CD14-positive monocyte (primary cell): Measurements from ENCODE around the gene GPD1. TPM values are rescaled to one million over a fixed set of nuclear protein-coding genes. Genes with fewer than 3 reads are reported as not detected.

Source experiments
- DNase-seq, 3 donors: peaks; one replicate each; pipeline ENCODE4 v3.0.0-alpha.2; 2011 to 2022
- H2AFZ ChIP-seq: 2 replicates; pipeline ENCODE4 v1.6.0; 2012; ENCODE audit warnings: mild to moderate bottlenecking, low read depth, low read length, inconsistent platforms; ENCODE audit not compliant: insufficient read depth, poor library complexity, severe bottlenecking
- H3K27ac ChIP-seq, 2 donors: 1 replicate in 1 of 2; 2 replicates in 1 of 2; pipeline ENCODE4 v1.5.1; 2012 to 2013; ENCODE audit warnings: low read length in 2 of 2, control low read depth in 1 of 2, inconsistent platforms in 1 of 2, low read depth in 1 of 2, mild to moderate bottlenecking in 1 of 2
- H3K27me3 ChIP-seq, 2 donors: one replicate each; pipeline versions ENCODE4 v1.6.0 to v1.6.1; 2011 to 2013; ENCODE audit warnings: low read length in 2 of 2; ENCODE audit not compliant: control insufficient read depth in 2 of 2, insufficient read depth in 2 of 2
- H3K36me3 ChIP-seq, 2 donors: replicated peaks in 1 of 2; 1 replicate in 1 of 2; 2 replicates in 1 of 2; pipeline versions ENCODE4 v1.5.1 to v1.6.1; 2012 to 2013; ENCODE audit warnings: low read length in 2 of 2, control low read depth in 1 of 2, inconsistent platforms in 1 of 2, mild to moderate bottlenecking in 1 of 2; ENCODE audit not compliant: insufficient read depth in 2 of 2, control insufficient read depth in 1 of 2
- H3K4me1 ChIP-seq, 2 donors: 1 replicate in 1 of 2; 2 replicates in 1 of 2; pipeline versions ENCODE4 v1.5.1 to v1.6.1; 2012 to 2013; ENCODE audit warnings: low read length in 2 of 2, control low read depth in 1 of 2, inconsistent platforms in 1 of 2, mild to moderate bottlenecking in 1 of 2, moderate library complexity in 1 of 2; ENCODE audit not compliant: insufficient read depth in 2 of 2, control insufficient read depth in 1 of 2
- H3K4me2 ChIP-seq: replicated peaks from 2 replicates; pipeline ENCODE3; 2012; ENCODE audit warnings: low read length, moderate library complexity, mild to moderate bottlenecking; ENCODE audit not compliant: poor library complexity, severe bottlenecking; ENCODE audit errors: extremely low read depth
- H3K4me3 ChIP-seq, 3 experiments: fragments of 200-600 bp in 1 of 3; sonication (generic) in 1 of 3; replicated peaks in 1 of 3; 1 replicate in 2 of 3; 2 replicates in 1 of 3; pipeline ENCODE4 v1.5.1; 2011 to 2013; ENCODE audit warnings: low read length in 3 of 3, mild to moderate bottlenecking in 3 of 3, control low read depth in 2 of 3, low read depth in 2 of 3, inconsistent platforms in 1 of 3, moderate library complexity in 1 of 3
- H3K79me2 ChIP-seq: 2 replicates; pipeline ENCODE4 v1.6.0; 2012; ENCODE audit warnings: mild to moderate bottlenecking, control low read depth, inconsistent platforms, low read length, moderate library complexity; ENCODE audit not compliant: insufficient read depth
- H3K9ac ChIP-seq: 2 replicates; pipeline ENCODE4 v1.6.0; 2017; ENCODE audit warnings: low read length, mild to moderate bottlenecking; ENCODE audit not compliant: insufficient read depth, poor library complexity, severe bottlenecking
- H3K9me3 ChIP-seq, 2 donors: replicated peaks in 1 of 2; 1 replicate in 1 of 2; 2 replicates in 1 of 2; pipeline versions ENCODE4 v1.5.1 to v1.6.1; 2012 to 2013; ENCODE audit warnings: low read length in 2 of 2, control low read depth in 1 of 2; ENCODE audit not compliant: control insufficient read depth in 1 of 2, insufficient read depth in 1 of 2
- H4K20me1 ChIP-seq: 2 replicates; pipeline ENCODE4 v1.6.0; 2012; ENCODE audit warnings: mild to moderate bottlenecking, low read length, control low read depth, moderate library complexity; ENCODE audit not compliant: insufficient read depth
- H3K27ac Mint-ChIP-seq, 7 donors: one replicate each; pipeline ENCODE4 v1.8.0; 2020; ENCODE audit warnings: mild to moderate bottlenecking in 7 of 7, mixed read lengths in 7 of 7, moderate library complexity in 6 of 7, inconsistent platforms in 2 of 7
- H3K27me3 Mint-ChIP-seq, 3 donors: one replicate each; pipeline ENCODE4 v1.8.0; 2021 to 2022; ENCODE audit warnings: low read depth in 3 of 3, mild to moderate bottlenecking in 3 of 3, mixed read lengths in 3 of 3, moderate library complexity in 3 of 3, inconsistent platforms in 1 of 3
- H3K36me3 Mint-ChIP-seq, 2 donors: one replicate each; pipeline ENCODE4 v1.8.0; 2020; ENCODE audit warnings: mixed read lengths in 2 of 2, inconsistent platforms in 1 of 2, mild to moderate bottlenecking in 1 of 2
- H3K4me1 Mint-ChIP-seq: one replicate; pipeline ENCODE4 v1.8.0; 2020; ENCODE audit warnings: mild to moderate bottlenecking, mixed read lengths
- H3K4me3 Mint-ChIP-seq, 2 donors: one replicate each; pipeline ENCODE4 v1.8.0; 2020; ENCODE audit warnings: mild to moderate bottlenecking in 2 of 2, mixed read lengths in 2 of 2, moderate library complexity in 1 of 2
- H3K9me3 Mint-ChIP-seq, 7 donors: one replicate each; pipeline ENCODE4 v1.8.0; 2020 to 2022; ENCODE audit warnings: mixed read lengths in 7 of 7, mild to moderate bottlenecking in 6 of 7, moderate library complexity in 6 of 7, inconsistent platforms in 2 of 7
- CTCF ChIP-seq: fragments of 200-600 bp; IDR thresholded peaks from one replicate; pipeline ENCODE4 v1.8.0; 2022; ENCODE audit warnings: antibody characterized with exemption, mild to moderate bottlenecking
- WGBS: methylation state at CpG from one replicate; pipeline ENCODE4 v1.1.5; 2013; ENCODE audit warnings: missing lambda C conversion rate; ENCODE audit not compliant: insufficient coverage; 5-methylcytosine and 5-hydroxymethylcytosine counted together
- intact Hi-C, 2 donors: fragments of 100-400 bp; cut with micrococcal nuclease; formaldehyde crosslinking; loops; one replicate each; pipeline versions ENCODE4 v1.15.0 to v1.15.1; 2023
- polyA plus RNA-seq, 3 donors: library from polyadenylated mRNA; depleted of rRNA in 1 of 3; unstranded in 2 of 3; stranded (reverse) in 1 of 3; fragments of 300-500 nt in 2 of 3; fragments of >200 nt in 1 of 3; fragmentation: Illumina TruSeq in 2 of 3; gene quantifications; 1 replicate in 2 of 3; 2 replicates in 1 of 3; pipeline ENCODE4 v1.2.3, GENCODE V29; 2012 to 2021

Gene GPD1
- polyA plus RNA-seq, 3 donors, result 0.08 TPM; not detected in 2

DNA sequence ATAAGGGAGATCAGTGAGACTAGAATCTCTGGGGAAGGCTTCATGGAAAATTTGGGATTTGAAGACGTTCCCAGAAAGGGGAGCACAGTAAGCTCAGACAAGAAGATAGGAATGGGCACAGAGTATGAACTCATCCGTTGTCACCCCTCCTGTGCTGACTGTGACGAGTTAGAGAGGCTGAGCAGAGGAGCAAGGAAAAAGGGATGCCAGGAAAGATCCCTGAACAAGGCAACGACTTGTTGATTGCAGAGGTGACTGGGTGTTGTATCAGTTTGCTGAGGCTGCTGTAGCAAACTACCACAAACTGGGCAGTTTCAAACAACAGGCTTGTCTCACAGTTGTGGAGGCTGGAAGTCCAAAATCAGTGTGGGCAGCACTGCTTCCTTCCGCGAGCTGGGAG, 5.9 kb upstream of the GPD1 start:
- Histone ChIP-seq H3K27me3 (no peaks in the 10 kb centered on the region), H3K9ac (no peak overlapping the region), H3K4me2 (no peak overlapping the region), H3K36me3 (peaks cover 67 to 87% of the 10 kb centered on the region in 2 donors), H3K27ac (no peak overlapping the region), H4K20me1 (no peaks in the 10 kb centered on the region), H3K9me3 (no peaks in the 10 kb centered on the region), H3K4me3 (no peak overlapping the region), H2AFZ (no peak overlapping the region), H3K79me2 (no peaks in the 10 kb centered on the region), H3K4me1 (no peaks in the 10 kb centered on the region)
- Mint-ChIP-seq H3K27me3 (no peaks in the 10 kb centered on the region), H3K4me1 (no peaks in the 10 kb centered on the region), H3K27ac (no peak overlapping the region), H3K4me3 (no peak overlapping the region), H3K9me3 (no peaks in the 10 kb centered on the region), H3K36me3 (peaks cover 77 to 88% of the 10 kb centered on the region in 2 donors)
- 100% methylated on average over 4 of the region's 6 CpGs for WGBS
- intact Hi-C loops, result no loop called here
- no peak for DNase-seq
- TF ChIP-seq CTCF, result no peak

DNA sequence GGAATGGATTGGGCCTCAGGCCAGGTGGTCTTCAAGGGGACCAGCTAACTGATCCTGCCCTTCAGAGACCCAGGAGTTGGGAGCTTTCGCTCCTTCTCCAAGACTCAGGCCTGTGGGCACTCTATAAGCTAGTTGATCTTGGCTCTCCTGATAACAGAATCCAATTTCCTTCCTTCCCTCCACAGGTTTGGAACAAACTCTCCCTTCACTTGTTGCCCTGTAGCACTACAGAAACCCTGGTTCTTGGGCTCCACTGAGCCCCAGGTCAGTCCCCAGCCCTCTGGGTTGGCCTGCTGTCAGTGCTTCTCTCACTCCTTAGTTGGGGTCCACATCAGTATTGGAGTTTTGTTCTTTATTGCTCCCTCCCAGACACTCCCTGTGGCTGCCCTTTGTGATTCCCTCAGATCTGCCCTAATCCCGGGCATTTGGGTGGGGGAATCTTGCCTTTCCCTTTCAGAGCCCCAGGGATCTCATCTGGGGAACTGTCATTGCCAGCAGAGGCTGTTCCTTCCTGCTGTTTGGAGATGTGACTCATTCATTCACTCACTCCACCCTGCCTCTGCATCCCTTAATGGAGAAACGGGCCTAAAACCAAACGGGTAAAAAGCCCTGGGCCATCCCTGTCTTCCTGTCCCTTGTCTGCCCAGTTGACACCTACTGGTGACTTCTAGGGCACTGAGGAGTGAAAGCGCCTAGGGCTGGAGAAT, 4.4 kb upstream of the GPD1 start:
- peaks cover 55 to 72% of the 10 kb centered on the region in 2 donors for H3K36me3 ChIP-seq
- WGBS, result 92% methylated on average over 4 of the region's 5 CpGs
- no peak overlapping the region for H2AFZ ChIP-seq
- peaks cover 0 to 2% (median 0%) of the 10 kb centered on the region in 7 donors for H3K9me3 Mint-ChIP-seq
- H4K20me1 ChIP-seq, result no peaks in the 10 kb centered on the region
- no peak overlapping the region for H3K9ac ChIP-seq
- no peaks in the 10 kb centered on the region for H3K4me1 Mint-ChIP-seq
- H3K79me2 ChIP-seq, result no peaks in the 10 kb centered on the region
- no peak overlapping the region for H3K27ac ChIP-seq
- no peak for TF ChIP-seq CTCF
- H3K27me3 ChIP-seq, result no peaks in the 10 kb centered on the region
- DNase-seq, result no peak
- H3K4me3 Mint-ChIP-seq, result no peak overlapping the region
- intact Hi-C loops, result no loop called here
- H3K9me3 ChIP-seq, result no peaks in the 10 kb centered on the region
- peaks cover 0 to 3% (median 0%) of the 10 kb centered on the region in 3 donors for H3K27me3 Mint-ChIP-seq
- H3K4me1 ChIP-seq, result no peaks in the 10 kb centered on the region
- H3K27ac Mint-ChIP-seq, result peak overlapping the region in 3 of 7 donors; percentile 15 to 74 (median 33)
- peaks cover 68 to 73% of the 10 kb centered on the region in 2 donors for H3K36me3 Mint-ChIP-seq
- H3K4me3 ChIP-seq, result no peak overlapping the region
- no peak overlapping the region for H3K4me2 ChIP-seq
